SK-N-SH (cell line): ENCODE data around the gene PRDM11. TPM values are rescaled to one million over a fixed set of nuclear protein-coding genes. Genes with fewer than 3 reads are reported as not detected.

ENCODE experiments used
- CTCF ChIA-PET: fragments of 300-600, 350-600 bp; formaldehyde crosslinking; extraction: SDS; loops from one replicate; lab custom pipeline; 2021; lab: Yijun Ruan, JAX
- POLR2A ChIA-PET: fragments of 350-600 bp; sonication (Branson Sonifier 250); formaldehyde crosslinking; extraction: SDS; loops from one replicate; lab custom pipeline; 2020; ENCODE audit warnings: antibody characterized with exemption, inconsistent platforms; lab: Yijun Ruan, JAX
- DNase-seq: peaks from one replicate; pipeline ENCODE4 v3.0.0; 2012
- H2AFZ ChIP-seq: fragments of 200-600 bp; sonication (generic); 2 replicates; pipeline ENCODE4 v1.8.1; 2016; ENCODE audit warnings: antibody characterized with exemption, mild to moderate bottlenecking, low read depth
- H3F3A ChIP-seq: fragments of 200-600 bp; sonication (generic); replicated peaks from 2 replicates; pipeline ENCODE3; 2016; ENCODE audit warnings: antibody characterized with exemption, mild to moderate bottlenecking; ENCODE audit not compliant: insufficient read depth
- H3K27ac ChIP-seq, 2 experiments: fragments of 200-500 bp in 1 of 2; fragments of 200-600 bp in 1 of 2; sonication (Bioruptor generic) in 1 of 2; sonication (generic), shearing (Covaris generic) in 1 of 2; 2 replicates each; pipeline versions ENCODE4 v1.5.1 to v1.6.1; 2014 to 2016; ENCODE audit warnings: low read depth in 2 of 2, inconsistent platforms in 1 of 2, low read length in 1 of 2, mild to moderate bottlenecking in 1 of 2, mixed read lengths in 1 of 2
- H3K27me3 ChIP-seq: fragments of 200-600 bp; sonication (generic), shearing (Covaris generic); 2 replicates; pipeline ENCODE4 v1.6.1; 2016; ENCODE audit warnings: mixed run types; ENCODE audit not compliant: insufficient read depth
- H3K36me3 ChIP-seq, 2 experiments: fragments of 200-500 bp in 1 of 2; fragments of 200-600 bp in 1 of 2; sonication (Bioruptor generic) in 1 of 2; sonication (generic) in 1 of 2; replicated peaks in 1 of 2; 2 replicates each; pipeline versions ENCODE3 to v1.5.1; 2014 to 2016; ENCODE audit warnings: low read length in 1 of 2, mild to moderate bottlenecking in 1 of 2; ENCODE audit not compliant: insufficient read depth in 2 of 2, control insufficient read depth in 1 of 2
- H3K4me1 ChIP-seq, 2 experiments: fragments of 200-500 bp in 1 of 2; fragments of 200-600 bp in 1 of 2; sonication (Bioruptor generic) in 1 of 2; sonication (generic), shearing (Covaris generic) in 1 of 2; 2 replicates each; pipeline versions ENCODE4 v1.5.1 to v1.6.1; 2014 to 2016; ENCODE audit warnings: low read depth in 1 of 2, low read length in 1 of 2, mixed run types in 1 of 2; ENCODE audit not compliant: insufficient read depth in 2 of 2, control insufficient read depth in 1 of 2
- H3K4me2 ChIP-seq: fragments of 200-600 bp; sonication (generic), shearing (Covaris generic); 2 replicates; pipeline ENCODE4 v1.6.1; 2017; ENCODE audit warnings: mixed run types
- H3K4me3 ChIP-seq, 2 experiments: fragments of 200-500 bp in 1 of 2; fragments of 200-600 bp in 1 of 2; sonication (Bioruptor generic) in 1 of 2; sonication (generic), shearing (Covaris generic) in 1 of 2; 2 replicates each; pipeline versions ENCODE4 v1.5.1 to v1.8.1; 2014 to 2016; ENCODE audit warnings: low read depth in 2 of 2, inconsistent platforms in 1 of 2, low read length in 1 of 2, mild to moderate bottlenecking in 1 of 2, mixed read lengths in 1 of 2, moderate library complexity in 1 of 2
- H3K79me2 ChIP-seq: fragments of 200-600 bp; sonication (generic); 2 replicates; pipeline ENCODE4 v1.8.1; 2017; ENCODE audit warnings: mild to moderate bottlenecking; ENCODE audit not compliant: insufficient read depth
- H3K9ac ChIP-seq: fragments of 200-600 bp; sonication (generic); 2 replicates; pipeline ENCODE4 v1.6.1; 2017; ENCODE audit warnings: mixed run types
- H3K9me2 ChIP-seq: fragments of 200-600 bp; sonication (generic); 2 replicates; pipeline ENCODE4 v1.6.1; 2017; ENCODE audit warnings: mixed run types
- H3K9me3 ChIP-seq: fragments of 200-600 bp; sonication (generic); 2 replicates; pipeline ENCODE4 v1.6.1; 2017; ENCODE audit warnings: mixed run types, mild to moderate bottlenecking, moderate library complexity
- H4K20me1 ChIP-seq: fragments of 200-600 bp; sonication (generic); 2 replicates; pipeline ENCODE4 v1.6.1; 2017; ENCODE audit warnings: mild to moderate bottlenecking, mixed run types; ENCODE audit not compliant: insufficient read depth
- EP300 ChIP-seq, 2 experiments: IDR thresholded peaks; 2 replicates each; pipeline versions ENCODE4 v1.4.0 to v1.6.1; 2012; ENCODE audit warnings: borderline replicate concordance in 1 of 2, low read depth in 1 of 2, low read length in 1 of 2
- EZH2phosphoT487 ChIP-seq: fragments of 200-600 bp; sonication (generic); IDR thresholded peaks from 2 replicates; pipeline ENCODE4 v1.6.1; 2017; ENCODE audit warnings: low read depth, mixed run types, mild to moderate bottlenecking, antibody characterized with exemption, moderate library complexity, borderline replicate concordance
- FOSL2 ChIP-seq: IDR thresholded peaks from 2 replicates; pipeline ENCODE4 v1.4.0; 2012; ENCODE audit warnings: low read depth, mild to moderate bottlenecking, moderate library complexity, borderline replicate concordance
- FOXJ3 ChIP-seq: sonication (generic); formaldehyde crosslinking; IDR thresholded peaks from 2 replicates; pipeline ENCODE4 v1.5.1; 2020; ENCODE audit warnings: mild to moderate bottlenecking, missing genetic modification reagents
- FOXM1 ChIP-seq: IDR thresholded peaks from 2 replicates; pipeline ENCODE4 v1.4.0; 2012; ENCODE audit warnings: low read depth, mild to moderate bottlenecking
- GABPA ChIP-seq: IDR thresholded peaks from 2 replicates; pipeline ENCODE4 v1.4.0; 2012; ENCODE audit warnings: low read depth, mild to moderate bottlenecking
- MEF2A ChIP-seq: IDR thresholded peaks from 2 replicates; pipeline ENCODE4 v1.4.0; 2012; ENCODE audit warnings: low read depth, borderline replicate concordance
- MXI1 ChIP-seq: IDR thresholded peaks from 2 replicates; pipeline ENCODE4 v1.6.1; 2012; ENCODE audit warnings: mild to moderate bottlenecking, low read depth, low read length, improper control_type of control experiment
- NRF1 ChIP-seq: IDR thresholded peaks from 2 replicates; pipeline ENCODE4 v1.6.1; 2012; ENCODE audit warnings: low read depth, mild to moderate bottlenecking, low read length
- RCOR1 ChIP-seq: fragments of 150-350 bp; IDR thresholded peaks from 2 replicates; pipeline ENCODE4 v1.6.1; 2017; ENCODE audit warnings: antibody characterized with exemption, low read length
- RFX5 ChIP-seq: IDR thresholded peaks from 2 replicates; pipeline ENCODE4 v1.6.1; 2012; ENCODE audit warnings: mild to moderate bottlenecking, improper control_type of control experiment, low read length
- SIN3A ChIP-seq: IDR thresholded peaks from 2 replicates; pipeline ENCODE4 v1.6.1; 2012; ENCODE audit warnings: low read depth, mild to moderate bottlenecking, low read length, moderate library complexity, borderline replicate concordance
- SMC3 ChIP-seq: IDR thresholded peaks from 2 replicates; pipeline ENCODE4 v1.6.1; 2012; ENCODE audit warnings: low read depth, low read length, improper control_type of control experiment
- TCF12 ChIP-seq: IDR thresholded peaks from 2 replicates; pipeline ENCODE4 v1.4.0; 2012
- YY1 ChIP-seq: IDR thresholded peaks from 2 replicates; pipeline ENCODE4 v1.4.0; 2012; ENCODE audit warnings: low read depth, mild to moderate bottlenecking
- WGBS: methylation state at CpG from one replicate; pipeline ENCODE4 v1.1.6; 2017; ENCODE audit warnings: low lambda C conversion rate; 5-methylcytosine and 5-hydroxymethylcytosine counted together
- polyA plus RNA-seq, 3 experiments: library from polyadenylated mRNA; depleted of rRNA; stranded (reverse); fragments of >200 nt; gene quantifications; 2 replicates each; pipeline ENCODE4 v1.2.3, GENCODE V29; 2012
- TF ChIP-seq, protein P1 (sequence below): IDR thresholded peaks from 2 replicates; pipeline ENCODE4 v1.4.0; 2012; ENCODE audit warnings: low read depth, borderline replicate concordance
- TF ChIP-seq, protein P2 (sequence below): IDR thresholded peaks from 2 replicates; pipeline ENCODE4 v1.6.1; 2012; ENCODE audit warnings: mild to moderate bottlenecking, low read depth, low read length, moderate library complexity
- TF ChIP-seq, protein P3 (sequence below): fragments of 150-350 bp; IDR thresholded peaks from 2 replicates; pipeline ENCODE4 v1.6.1; 2016; ENCODE audit warnings: mild to moderate bottlenecking, low read depth, low read length
- TF ChIP-seq, protein P4 (sequence below): IDR thresholded peaks from 2 replicates; pipeline ENCODE4 v1.4.0; 2012; ENCODE audit warnings: low read depth

Gene PRDM11
- polyA plus RNA-seq, 1 of the 3 experiments (the other 2 are of a cell fraction): 4.5 TPM

DNA sequence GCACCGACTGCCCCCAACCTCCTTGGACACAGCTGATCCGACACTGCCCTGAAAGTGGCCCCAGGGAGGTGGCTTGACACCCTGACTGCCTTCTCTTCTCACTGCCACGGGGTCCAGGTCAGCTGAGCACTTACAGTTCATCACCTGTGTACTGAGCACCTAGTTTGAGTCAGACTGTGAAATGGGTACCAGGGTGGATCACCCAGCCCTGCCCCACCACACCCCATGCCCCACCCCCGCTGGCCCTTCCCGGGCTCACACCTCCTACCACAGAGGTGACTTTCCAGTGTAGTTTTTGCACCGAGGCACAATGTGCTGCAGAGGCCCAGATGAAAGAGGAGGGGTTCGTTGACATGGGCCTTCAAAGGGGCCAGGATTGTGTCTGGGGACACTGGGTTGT, 59.5 kb downstream of the PRDM11 start:
- TF ChIP-seq, protein P1, sequence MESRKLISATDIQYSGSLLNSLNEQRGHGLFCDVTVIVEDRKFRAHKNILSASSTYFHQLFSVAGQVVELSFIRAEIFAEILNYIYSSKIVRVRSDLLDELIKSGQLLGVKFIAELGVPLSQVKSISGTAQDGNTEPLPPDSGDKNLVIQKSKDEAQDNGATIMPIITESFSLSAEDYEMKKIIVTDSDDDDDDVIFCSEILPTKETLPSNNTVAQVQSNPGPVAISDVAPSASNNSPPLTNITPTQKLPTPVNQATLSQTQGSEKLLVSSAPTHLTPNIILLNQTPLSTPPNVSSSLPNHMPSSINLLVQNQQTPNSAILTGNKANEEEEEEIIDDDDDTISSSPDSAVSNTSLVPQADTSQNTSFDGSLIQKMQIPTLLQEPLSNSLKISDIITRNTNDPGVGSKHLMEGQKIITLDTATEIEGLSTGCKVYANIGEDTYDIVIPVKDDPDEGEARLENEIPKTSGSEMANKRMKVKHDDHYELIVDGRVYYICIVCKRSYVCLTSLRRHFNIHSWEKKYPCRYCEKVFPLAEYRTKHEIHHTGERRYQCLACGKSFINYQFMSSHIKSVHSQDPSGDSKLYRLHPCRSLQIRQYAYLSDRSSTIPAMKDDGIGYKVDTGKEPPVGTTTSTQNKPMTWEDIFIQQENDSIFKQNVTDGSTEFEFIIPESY: no peak
- TF ChIP-seq FOXJ3 (CRISPR knock-in tag): no peak
- no peak for TF ChIP-seq GABPA
- TF ChIP-seq FOXM1: no peak
- TF ChIP-seq, protein P2, sequence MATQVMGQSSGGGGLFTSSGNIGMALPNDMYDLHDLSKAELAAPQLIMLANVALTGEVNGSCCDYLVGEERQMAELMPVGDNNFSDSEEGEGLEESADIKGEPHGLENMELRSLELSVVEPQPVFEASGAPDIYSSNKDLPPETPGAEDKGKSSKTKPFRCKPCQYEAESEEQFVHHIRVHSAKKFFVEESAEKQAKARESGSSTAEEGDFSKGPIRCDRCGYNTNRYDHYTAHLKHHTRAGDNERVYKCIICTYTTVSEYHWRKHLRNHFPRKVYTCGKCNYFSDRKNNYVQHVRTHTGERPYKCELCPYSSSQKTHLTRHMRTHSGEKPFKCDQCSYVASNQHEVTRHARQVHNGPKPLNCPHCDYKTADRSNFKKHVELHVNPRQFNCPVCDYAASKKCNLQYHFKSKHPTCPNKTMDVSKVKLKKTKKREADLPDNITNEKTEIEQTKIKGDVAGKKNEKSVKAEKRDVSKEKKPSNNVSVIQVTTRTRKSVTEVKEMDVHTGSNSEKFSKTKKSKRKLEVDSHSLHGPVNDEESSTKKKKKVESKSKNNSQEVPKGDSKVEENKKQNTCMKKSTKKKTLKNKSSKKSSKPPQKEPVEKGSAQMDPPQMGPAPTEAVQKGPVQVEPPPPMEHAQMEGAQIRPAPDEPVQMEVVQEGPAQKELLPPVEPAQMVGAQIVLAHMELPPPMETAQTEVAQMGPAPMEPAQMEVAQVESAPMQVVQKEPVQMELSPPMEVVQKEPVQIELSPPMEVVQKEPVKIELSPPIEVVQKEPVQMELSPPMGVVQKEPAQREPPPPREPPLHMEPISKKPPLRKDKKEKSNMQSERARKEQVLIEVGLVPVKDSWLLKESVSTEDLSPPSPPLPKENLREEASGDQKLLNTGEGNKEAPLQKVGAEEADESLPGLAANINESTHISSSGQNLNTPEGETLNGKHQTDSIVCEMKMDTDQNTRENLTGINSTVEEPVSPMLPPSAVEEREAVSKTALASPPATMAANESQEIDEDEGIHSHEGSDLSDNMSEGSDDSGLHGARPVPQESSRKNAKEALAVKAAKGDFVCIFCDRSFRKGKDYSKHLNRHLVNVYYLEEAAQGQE: no peak
- TF ChIP-seq TCF12: no peak
- no peak for TF ChIP-seq RFX5
- TF ChIP-seq EZH2phosphoT487: no peak
- no peak for TF ChIP-seq MEF2A
- no peak for TF ChIP-seq EP300 (IDR thresholded peaks at IDR 0.05; ENCODE audit: borderline replicate concordance in 1 of 2, low read depth in 1 of 2, low read length in 1 of 2)
- TF ChIP-seq SMC3: no peak
- no peak for TF ChIP-seq FOSL2
- no peak for TF ChIP-seq RCOR1
- TF ChIP-seq SIN3A: no peak
- no peak for TF ChIP-seq YY1
- TF ChIP-seq, protein P3, sequence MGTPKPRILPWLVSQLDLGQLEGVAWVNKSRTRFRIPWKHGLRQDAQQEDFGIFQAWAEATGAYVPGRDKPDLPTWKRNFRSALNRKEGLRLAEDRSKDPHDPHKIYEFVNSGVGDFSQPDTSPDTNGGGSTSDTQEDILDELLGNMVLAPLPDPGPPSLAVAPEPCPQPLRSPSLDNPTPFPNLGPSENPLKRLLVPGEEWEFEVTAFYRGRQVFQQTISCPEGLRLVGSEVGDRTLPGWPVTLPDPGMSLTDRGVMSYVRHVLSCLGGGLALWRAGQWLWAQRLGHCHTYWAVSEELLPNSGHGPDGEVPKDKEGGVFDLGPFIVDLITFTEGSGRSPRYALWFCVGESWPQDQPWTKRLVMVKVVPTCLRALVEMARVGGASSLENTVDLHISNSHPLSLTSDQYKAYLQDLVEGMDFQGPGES: no peak
- no peak for TF ChIP-seq MXI1
- TF ChIP-seq, protein P4, sequence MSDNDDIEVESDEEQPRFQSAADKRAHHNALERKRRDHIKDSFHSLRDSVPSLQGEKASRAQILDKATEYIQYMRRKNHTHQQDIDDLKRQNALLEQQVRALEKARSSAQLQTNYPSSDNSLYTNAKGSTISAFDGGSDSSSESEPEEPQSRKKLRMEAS: no peak
- no peak for TF ChIP-seq NRF1
- TF ChIP-seq, all 33 proteins: peak for 0
- ChIA-PET POLR2A (no interaction called here), CTCF (interaction anchor here (1.2 to 1.8 kb wide), 3 partner anchors 11 to 96 kb away, joined by 4 to 5 read pairs (median 4); no protein-coding TSS in a partner anchor)
- H3K9me3 ChIP-seq: no peaks in the 10 kb centered on the region
- H3K4me2 ChIP-seq: no peak overlapping the region
- no peaks in the 10 kb centered on the region for H3K9me2 ChIP-seq
- no peak overlapping the region for H3K4me3 ChIP-seq
- H3K4me1 ChIP-seq: no peaks in the 10 kb centered on the region; a peak in 2 of 4 replicates
- H3K36me3 ChIP-seq: peaks cover 0 to 4% of the 10 kb centered on the region in 2 experiments
- no peak overlapping the region for H2AFZ ChIP-seq
- no peaks in the 10 kb centered on the region for H4K20me1 ChIP-seq
- no peak for DNase-seq
- no peaks in the 10 kb centered on the region for H3K79me2 ChIP-seq
- H3F3A ChIP-seq: no peaks in the 10 kb centered on the region
- no peaks in the 10 kb centered on the region for H3K27me3 ChIP-seq
- H3K9ac ChIP-seq: no peak overlapping the region
- no peak overlapping the region for H3K27ac ChIP-seq
- 56% methylated on average over 4 of the region's 7 CpGs for WGBS
